WTC11 (cell line): ENCODE measurements around the gene ACTN2. TPM values are rescaled to one million over a fixed set of nuclear protein-coding genes. Genes with fewer than 3 reads are reported as not detected.

Experiments
- ATAC-seq: fragments of 200-7000 bp; cut with Tn5 transposase; 2 replicates; pipeline ENCODE4 v1.10.0; 2021; ENCODE audit warnings: mild to moderate bottlenecking, moderate library complexity
- CTCF ChIA-PET: fragments of 300-600 bp; sonication (Branson Sonifier 250); formaldehyde crosslinking; loops from one replicate; lab custom pipeline; 2021; ENCODE audit warnings: antibody characterized with exemption; lab: Charles Lee
- POLR2A ChIA-PET: fragments of 350-600 bp; sonication (Branson Sonifier 250); formaldehyde crosslinking; loops from one replicate; lab custom pipeline; 2021; ENCODE audit warnings: antibody characterized with exemption; lab: Charles Lee
- DNase-seq: peaks from one replicate; pipeline ENCODE4 v3.0.0; 2021; ENCODE audit warnings: low spot score
- H3K27ac Mint-ChIP-seq: 2 replicates; pipeline ENCODE4 v1.8.0; 2021; ENCODE audit warnings: mixed read lengths
- H3K27me3 Mint-ChIP-seq: 2 replicates; pipeline ENCODE4 v1.8.0; 2021; ENCODE audit warnings: low read depth, mild to moderate bottlenecking, moderate library complexity, mixed read lengths
- H3K36me3 Mint-ChIP-seq: 2 replicates; pipeline ENCODE4 v1.8.0; 2021; ENCODE audit warnings: mixed read lengths
- H3K4me1 Mint-ChIP-seq: 2 replicates; pipeline ENCODE4 v1.8.0; 2022; ENCODE audit warnings: mixed read lengths
- H3K4me3 Mint-ChIP-seq: 2 replicates; pipeline ENCODE4 v1.8.0; 2021; ENCODE audit warnings: mild to moderate bottlenecking, moderate library complexity, mixed read lengths
- H3K9me3 Mint-ChIP-seq: 2 replicates; pipeline ENCODE4 v1.8.0; 2021; ENCODE audit warnings: mixed read lengths
- FOXK1 ChIP-seq: sonication (generic); formaldehyde crosslinking; IDR thresholded peaks from 2 replicates; pipeline ENCODE4 v1.8.0; 2022; ENCODE audit warnings: mild to moderate bottlenecking, moderate library complexity, missing genetic modification reagents
- GABPB1 ChIP-seq: sonication (generic); formaldehyde crosslinking; IDR thresholded peaks from 2 replicates; pipeline ENCODE4 v1.8.1; 2023; ENCODE audit warnings: mild to moderate bottlenecking, missing genetic modification reagents
- JAZF1 ChIP-seq: fragments of 250-450 bp; sonication (Bioruptor Pico); IDR thresholded peaks from 2 replicates; pipeline ENCODE4 v1.9.0; 2021; ENCODE audit warnings: moderate library complexity, mild to moderate bottlenecking, inconsistent platforms
- MYBL2 ChIP-seq: sonication (generic); formaldehyde crosslinking; IDR thresholded peaks from 2 replicates; pipeline ENCODE4 v1.8.1; 2023; ENCODE audit warnings: mild to moderate bottlenecking, moderate library complexity, missing genetic modification reagents
- NFE2L1 ChIP-seq: sonication (generic); formaldehyde crosslinking; IDR thresholded peaks from 2 replicates; pipeline ENCODE4 v1.8.1; 2023; ENCODE audit warnings: missing genetic modification reagents
- SMAD3 ChIP-seq: sonication (generic); formaldehyde crosslinking; IDR thresholded peaks from 2 replicates; pipeline ENCODE4 v1.8.0; 2022; ENCODE audit warnings: missing genetic modification reagents, mild to moderate bottlenecking, borderline replicate concordance
- SOX15 ChIP-seq: fragments of 250-450 bp; sonication (Bioruptor Pico); IDR thresholded peaks from 2 replicates; pipeline ENCODE4 v1.9.0; 2021; ENCODE audit warnings: mild to moderate bottlenecking
- ZNF121 ChIP-seq: sonication (generic); formaldehyde crosslinking; IDR thresholded peaks from 2 replicates; pipeline ENCODE4 v1.8.0; 2023; ENCODE audit warnings: missing genetic modification reagents
- ZNF232 ChIP-seq: sonication (generic); formaldehyde crosslinking; IDR thresholded peaks from 2 replicates; pipeline ENCODE4 v1.8.0; 2022; ENCODE audit warnings: mild to moderate bottlenecking, missing genetic modification reagents
- ZNF263 ChIP-seq: sonication (generic); formaldehyde crosslinking; IDR thresholded peaks from 2 replicates; pipeline ENCODE4 v1.8.1; 2022; ENCODE audit warnings: low read depth, mild to moderate bottlenecking, moderate library complexity, missing genetic modification reagents
- total RNA-seq: library from RNA; stranded (reverse); gene quantifications from 3 replicates; pipeline ENCODE4 v1.2.3, GENCODE V29; 2021
- TF ChIP-seq, protein P1 (sequence below): sonication (generic); formaldehyde crosslinking; IDR thresholded peaks from 2 replicates; pipeline ENCODE4 v1.8.0; 2022; ENCODE audit warnings: mild to moderate bottlenecking, missing genetic modification reagents
- TF ChIP-seq, protein P2 (sequence below): sonication (generic); formaldehyde crosslinking; IDR thresholded peaks from 2 replicates; pipeline ENCODE4 v1.8.0; 2022; ENCODE audit warnings: missing genetic modification reagents
- TF ChIP-seq, protein P3 (sequence below): sonication (generic); formaldehyde crosslinking; IDR thresholded peaks from 2 replicates; pipeline ENCODE4 v1.8.1; 2023; ENCODE audit warnings: mild to moderate bottlenecking, missing genetic modification reagents, moderate library complexity

The ACTN2 gene
- total RNA-seq, 1 experiment from 2014 or later, result 2.0 TPM

DNA sequence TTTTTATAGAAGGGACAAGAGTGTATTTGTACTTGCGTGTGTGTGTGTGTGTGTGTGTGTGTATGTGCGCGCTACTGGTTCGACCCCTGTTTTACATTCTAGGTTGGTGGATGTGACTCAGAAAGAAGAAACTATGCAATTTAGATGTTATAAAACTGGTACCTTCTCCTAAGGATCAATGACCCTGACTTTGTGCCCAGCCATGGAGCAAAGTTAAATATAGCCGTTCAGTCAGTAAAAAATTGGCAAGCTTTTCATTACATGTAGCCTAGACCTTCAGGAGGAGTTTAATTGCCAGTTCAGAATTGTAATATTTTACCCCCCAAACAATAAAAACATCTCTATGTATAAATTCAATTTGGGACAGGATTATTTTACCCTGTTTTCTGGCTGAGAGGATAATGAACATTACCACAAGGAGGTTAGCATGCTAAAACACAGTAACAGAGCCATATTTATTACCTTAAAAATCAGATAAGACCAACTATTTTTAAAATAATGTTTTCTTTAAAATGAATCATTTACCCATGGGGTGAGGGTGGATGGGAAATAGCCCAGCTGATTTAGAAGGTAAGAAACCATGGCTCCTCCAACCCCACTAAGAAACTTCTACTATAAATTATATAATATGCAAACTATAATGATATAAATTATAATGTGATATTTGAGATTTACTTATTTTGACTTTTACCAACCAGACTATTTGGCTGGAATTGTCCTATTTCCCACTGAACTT is 75.3 kb downstream of the ACTN2 start:
- H3K4me1 Mint-ChIP-seq, result no peaks in the 10 kb centered on the region
- H3K27me3 Mint-ChIP-seq, result no peaks in the 10 kb centered on the region
- no peaks in the 10 kb centered on the region for H3K9me3 Mint-ChIP-seq
- ChIA-PET CTCF (no interaction called here), POLR2A (no interaction called here)
- H3K4me3 Mint-ChIP-seq, result no peak overlapping the region
- no peak for ATAC-seq
- peaks cover 7% of the 10 kb centered on the region; the same call in 1 of the 2 replicates for H3K36me3 Mint-ChIP-seq
- no peak overlapping the region for H3K27ac Mint-ChIP-seq
- DNase-seq, result no peak
- TF ChIP-seq, protein P1, sequence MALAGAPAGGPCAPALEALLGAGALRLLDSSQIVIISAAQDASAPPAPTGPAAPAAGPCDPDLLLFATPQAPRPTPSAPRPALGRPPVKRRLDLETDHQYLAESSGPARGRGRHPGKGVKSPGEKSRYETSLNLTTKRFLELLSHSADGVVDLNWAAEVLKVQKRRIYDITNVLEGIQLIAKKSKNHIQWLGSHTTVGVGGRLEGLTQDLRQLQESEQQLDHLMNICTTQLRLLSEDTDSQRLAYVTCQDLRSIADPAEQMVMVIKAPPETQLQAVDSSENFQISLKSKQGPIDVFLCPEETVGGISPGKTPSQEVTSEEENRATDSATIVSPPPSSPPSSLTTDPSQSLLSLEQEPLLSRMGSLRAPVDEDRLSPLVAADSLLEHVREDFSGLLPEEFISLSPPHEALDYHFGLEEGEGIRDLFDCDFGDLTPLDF (CRISPR knock-in tag), result no peak
- TF ChIP-seq, protein P2, sequence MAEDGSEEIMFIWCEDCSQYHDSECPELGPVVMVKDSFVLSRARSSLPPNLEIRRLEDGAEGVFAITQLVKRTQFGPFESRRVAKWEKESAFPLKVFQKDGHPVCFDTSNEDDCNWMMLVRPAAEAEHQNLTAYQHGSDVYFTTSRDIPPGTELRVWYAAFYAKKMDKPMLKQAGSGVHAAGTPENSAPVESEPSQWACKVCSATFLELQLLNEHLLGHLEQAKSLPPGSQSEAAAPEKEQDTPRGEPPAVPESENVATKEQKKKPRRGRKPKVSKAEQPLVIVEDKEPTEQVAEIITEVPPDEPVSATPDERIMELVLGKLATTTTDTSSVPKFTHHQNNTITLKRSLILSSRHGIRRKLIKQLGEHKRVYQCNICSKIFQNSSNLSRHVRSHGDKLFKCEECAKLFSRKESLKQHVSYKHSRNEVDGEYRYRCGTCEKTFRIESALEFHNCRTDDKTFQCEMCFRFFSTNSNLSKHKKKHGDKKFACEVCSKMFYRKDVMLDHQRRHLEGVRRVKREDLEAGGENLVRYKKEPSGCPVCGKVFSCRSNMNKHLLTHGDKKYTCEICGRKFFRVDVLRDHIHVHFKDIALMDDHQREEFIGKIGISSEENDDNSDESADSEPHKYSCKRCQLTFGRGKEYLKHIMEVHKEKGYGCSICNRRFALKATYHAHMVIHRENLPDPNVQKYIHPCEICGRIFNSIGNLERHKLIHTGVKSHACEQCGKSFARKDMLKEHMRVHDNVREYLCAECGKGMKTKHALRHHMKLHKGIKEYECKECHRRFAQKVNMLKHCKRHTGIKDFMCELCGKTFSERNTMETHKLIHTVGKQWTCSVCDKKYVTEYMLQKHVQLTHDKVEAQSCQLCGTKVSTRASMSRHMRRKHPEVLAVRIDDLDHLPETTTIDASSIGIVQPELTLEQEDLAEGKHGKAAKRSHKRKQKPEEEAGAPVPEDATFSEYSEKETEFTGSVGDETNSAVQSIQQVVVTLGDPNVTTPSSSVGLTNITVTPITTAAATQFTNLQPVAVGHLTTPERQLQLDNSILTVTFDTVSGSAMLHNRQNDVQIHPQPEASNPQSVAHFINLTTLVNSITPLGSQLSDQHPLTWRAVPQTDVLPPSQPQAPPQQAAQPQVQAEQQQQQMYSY (CRISPR knock-in tag), result no peak

DNA sequence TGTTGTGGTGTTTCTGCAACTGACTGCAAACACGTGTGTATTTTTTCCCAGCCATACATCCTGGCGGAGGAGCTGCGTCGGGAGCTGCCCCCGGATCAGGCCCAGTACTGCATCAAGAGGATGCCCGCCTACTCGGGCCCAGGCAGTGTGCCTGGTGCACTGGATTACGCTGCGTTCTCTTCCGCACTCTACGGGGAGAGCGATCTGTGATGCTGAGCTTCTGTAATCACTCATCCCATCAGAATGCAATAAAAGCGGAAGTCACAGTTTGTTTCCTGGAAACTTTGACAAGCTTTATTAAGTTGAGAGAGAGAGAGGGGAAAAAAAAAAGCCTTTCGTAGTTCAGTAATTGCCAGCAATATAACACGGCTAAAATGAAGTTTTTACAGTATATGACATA is 76.1 kb downstream of the ACTN2 start:
- H3K4me3 Mint-ChIP-seq, result no peak overlapping the region
- DNase-seq (no peak), ATAC-seq (no peak)
- H3K4me1 Mint-ChIP-seq, result no peaks in the 10 kb centered on the region
- no peaks in the 10 kb centered on the region for H3K9me3 Mint-ChIP-seq
- no peaks in the 10 kb centered on the region for H3K27me3 Mint-ChIP-seq
- ChIA-PET POLR2A (no interaction called here), CTCF (no interaction called here)
- TF ChIP-seq FOXK1 (no peak), ZNF263 (CRISPR knock-in tag) (no peak), ZNF121 (CRISPR knock-in tag) (no peak), NFE2L1 (CRISPR knock-in tag) (no peak)
- peaks cover 7% of the 10 kb centered on the region; the same call in 1 of the 2 replicates for H3K36me3 Mint-ChIP-seq
- H3K27ac Mint-ChIP-seq, result no peak overlapping the region

DNA sequence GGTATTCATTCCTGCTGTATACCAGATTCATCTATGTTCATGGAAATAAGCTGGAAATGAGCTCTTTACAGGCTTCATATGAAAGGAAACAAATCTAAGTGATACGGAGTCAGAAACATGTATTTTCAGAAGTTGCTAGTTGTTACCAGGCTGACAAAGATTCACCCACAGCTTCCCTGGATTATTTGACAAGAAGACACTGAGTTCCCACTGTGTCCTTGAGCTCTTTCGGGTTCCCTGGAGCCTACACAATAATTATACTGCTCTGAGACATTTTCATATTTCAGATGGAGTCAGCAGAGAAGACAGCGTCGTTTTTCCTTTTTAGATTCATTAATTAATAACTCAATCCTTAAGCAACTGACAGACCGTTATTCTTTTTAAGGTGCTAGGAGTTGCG is 79.5 kb downstream of the ACTN2 start:
- POLR2A ChIA-PET, result no interaction called here
- Mint-ChIP-seq H3K27ac (no peak overlapping the region), H3K27me3 (no peaks in the 10 kb centered on the region)
- no peak for TF ChIP-seq SMAD3
- TF ChIP-seq MYBL2 (CRISPR knock-in tag), result no peak
- no peak for TF ChIP-seq ZNF232 (CRISPR knock-in tag)
- no peak for TF ChIP-seq GABPB1
- no peak for TF ChIP-seq FOXK1
- TF ChIP-seq, protein P1 (CRISPR knock-in tag), result no peak
- TF ChIP-seq JAZF1 (CRISPR knock-in tag), result no peak
- TF ChIP-seq, protein P3, sequence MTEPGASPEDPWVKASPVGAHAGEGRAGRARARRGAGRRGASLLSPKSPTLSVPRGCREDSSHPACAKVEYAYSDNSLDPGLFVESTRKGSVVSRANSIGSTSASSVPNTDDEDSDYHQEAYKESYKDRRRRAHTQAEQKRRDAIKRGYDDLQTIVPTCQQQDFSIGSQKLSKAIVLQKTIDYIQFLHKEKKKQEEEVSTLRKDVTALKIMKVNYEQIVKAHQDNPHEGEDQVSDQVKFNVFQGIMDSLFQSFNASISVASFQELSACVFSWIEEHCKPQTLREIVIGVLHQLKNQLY, result no peak
- no peak for TF ChIP-seq SOX15 (CRISPR knock-in tag)
- TF ChIP-seq, all 79 proteins: peak for 0
- CTCF ChIA-PET, result no interaction called here
- H3K36me3 Mint-ChIP-seq, result peaks cover 3% of the 10 kb centered on the region; the same call in 1 of the 2 replicates
- no peak overlapping the region for H3K4me3 Mint-ChIP-seq
- no peaks in the 10 kb centered on the region for H3K4me1 Mint-ChIP-seq
- no peak for ATAC-seq
- H3K9me3 Mint-ChIP-seq, result no peaks in the 10 kb centered on the region
- DNase-seq, result no peak
